PC-9 (cell line): ENCODE results near the gene SMAD1.

Source experiments
- CTCF ChIP-seq: fragments of 200-600 bp; sonication (generic); conservative IDR thresholded peaks from 2 replicates; pipeline ENCODE4 v1.6.1; 2017; ENCODE audit warnings: mixed run types, antibody characterized with exemption, mild to moderate bottlenecking, moderate library complexity
- EZH2 ChIP-seq: fragments of 200-600 bp; sonication (generic); IDR thresholded peaks from 2 replicates; pipeline ENCODE4 v1.8.0; 2017; ENCODE audit warnings: antibody characterized with exemption, low read depth

GRCh38 chr4:145446184-145446583 is 35.5 kb upstream of the SMAD1 start:
- TF ChIP-seq CTCF, result no peak
- TF ChIP-seq EZH2, result no peak
